GM19351 (cell line): Measurements from ENCODE around the gene GIPC3.
A peak's percentile ranks its signal among the peaks of the same experiment; 100 is the strongest.
"Not testable (repeated sequence)": the region's sequence is repeated elsewhere in the genome, so short reads cannot be mapped to it uniquely, and the experiment has no call there.

Experiments
- ATAC-seq: cut with Tn5 transposase; IDR thresholded peaks from one replicate; pipeline ENCODE4 v1.9.1; 2021; ENCODE audit warnings: mild to moderate bottlenecking, moderate library complexity; ENCODE audit not compliant: unreplicated experiment

Gene GIPC3

GRCh38 chr19:3615524-3616135 lies 30.4 kb downstream of the GIPC3 start:
- ATAC-seq = no peak

- no peak for ATAC-seq
Observed at GRCh38 chr19:3617463-3617862, 32.2 kb downstream of the GIPC3 start.

GRCh38 chr19:3618144-3618810 lies 33.0 kb downstream of the GIPC3 start:
- no peak for ATAC-seq

- ATAC-seq = no peak
Observed at GRCh38 chr19:3618811-3619630, 33.7 kb downstream of the GIPC3 start.

- ATAC-seq = no peak
Observed at GRCh38 chr19:3619631-3620012, 34.3 kb downstream of the GIPC3 start.

- ATAC-seq = no peak
Observed at GRCh38 chr19:3620145-3620816, 35.0 kb downstream of the GIPC3 start.

GRCh38 chr19:3620817-3621547 lies 35.7 kb downstream of the GIPC3 start:
- ATAC-seq = no peak

- ATAC-seq = no peak
Observed at GRCh38 chr19:3621689-3622088, 36.4 kb downstream of the GIPC3 start.

- ATAC-seq = no peak
Observed at GRCh38 chr19:3622224-3622623, 36.9 kb downstream of the GIPC3 start.

GRCh38 chr19:3623716-3624115 lies 38.4 kb downstream of the GIPC3 start:
- ATAC-seq = no peak

- ATAC-seq = no peak
Observed at GRCh38 chr19:3625996-3626472, 40.8 kb downstream of the GIPC3 start.

GRCh38 chr19:3626473-3627350 lies 41.4 kb downstream of the GIPC3 start, which contains the start of gene CACTIN:
CACTIN (minus strand) TSS chr19:3626790; CDS start chr19:3626762, 28 bp downstream.
- ATAC-seq = peak; percentile 94

GRCh38 chr19:3627351-3627723 lies 42.1 kb downstream of the GIPC3 start:
- no peak for ATAC-seq

- not testable (repeated sequence) for ATAC-seq
Observed at GRCh38 chr19:3628766-3629165, 43.5 kb downstream of the GIPC3 start.

GRCh38 chr19:3631053-3631861 lies 46.0 kb downstream of the GIPC3 start:
- ATAC-seq = no peak

- no peak for ATAC-seq
Observed at GRCh38 chr19:3632098-3632497, 46.8 kb downstream of the GIPC3 start.

GRCh38 chr19:3632739-3633558 lies 47.7 kb downstream of the GIPC3 start:
- no peak for ATAC-seq

GRCh38 chr19:3633559-3633988 lies 48.3 kb downstream of the GIPC3 start:
- no peak for ATAC-seq
